DOHH2 (cell line): Measurements from ENCODE around the gene VTI1A.

Source experiments
- EZH2phosphoT487 ChIP-seq: fragments of 200-600 bp; sonication (generic); IDR thresholded peaks from 2 replicates; pipeline ENCODE4 v1.6.1; 2017; ENCODE audit warnings: borderline replicate concordance, mild to moderate bottlenecking, antibody characterized with exemption, low read length, moderate library complexity, mixed read lengths
- TF ChIP-seq, protein P1 (sequence below): fragments of 200-600 bp; sonication (generic); IDR thresholded peaks from one replicate; pipeline ENCODE4 v1.5.1; 2014; ENCODE audit warnings: antibody characterized with exemption, mild to moderate bottlenecking, low read depth, low read length; ENCODE audit not compliant: poor library complexity, severe bottlenecking

DNA sequence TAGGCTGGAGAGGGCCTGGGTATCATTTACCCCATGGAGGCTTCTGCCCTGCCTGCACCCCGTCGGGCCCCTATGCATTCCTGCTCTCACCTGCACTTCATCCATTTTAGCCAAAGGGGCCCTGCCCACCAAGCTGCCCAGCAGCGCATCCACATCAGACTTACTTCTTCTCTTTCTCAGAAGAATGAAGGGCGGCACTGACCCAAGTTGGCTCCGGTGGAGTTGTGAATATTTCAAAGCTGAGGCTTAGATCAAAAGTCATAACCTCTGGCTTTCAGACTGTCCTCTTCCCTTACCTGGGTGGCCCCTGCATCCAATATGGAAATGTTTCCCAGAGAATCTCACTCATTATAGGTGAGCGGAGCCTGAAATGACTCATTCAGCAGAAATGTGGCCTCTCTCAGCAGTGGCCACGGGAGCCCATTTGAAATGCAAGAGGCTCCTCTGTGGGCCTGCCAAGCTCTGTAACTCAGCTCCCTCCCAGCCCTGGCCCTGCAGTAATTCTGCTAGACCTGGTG, 385.4 kb downstream of the VTI1A start:
- TF ChIP-seq, protein P1, sequence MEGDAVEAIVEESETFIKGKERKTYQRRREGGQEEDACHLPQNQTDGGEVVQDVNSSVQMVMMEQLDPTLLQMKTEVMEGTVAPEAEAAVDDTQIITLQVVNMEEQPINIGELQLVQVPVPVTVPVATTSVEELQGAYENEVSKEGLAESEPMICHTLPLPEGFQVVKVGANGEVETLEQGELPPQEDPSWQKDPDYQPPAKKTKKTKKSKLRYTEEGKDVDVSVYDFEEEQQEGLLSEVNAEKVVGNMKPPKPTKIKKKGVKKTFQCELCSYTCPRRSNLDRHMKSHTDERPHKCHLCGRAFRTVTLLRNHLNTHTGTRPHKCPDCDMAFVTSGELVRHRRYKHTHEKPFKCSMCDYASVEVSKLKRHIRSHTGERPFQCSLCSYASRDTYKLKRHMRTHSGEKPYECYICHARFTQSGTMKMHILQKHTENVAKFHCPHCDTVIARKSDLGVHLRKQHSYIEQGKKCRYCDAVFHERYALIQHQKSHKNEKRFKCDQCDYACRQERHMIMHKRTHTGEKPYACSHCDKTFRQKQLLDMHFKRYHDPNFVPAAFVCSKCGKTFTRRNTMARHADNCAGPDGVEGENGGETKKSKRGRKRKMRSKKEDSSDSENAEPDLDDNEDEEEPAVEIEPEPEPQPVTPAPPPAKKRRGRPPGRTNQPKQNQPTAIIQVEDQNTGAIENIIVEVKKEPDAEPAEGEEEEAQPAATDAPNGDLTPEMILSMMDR, result no peak
- TF ChIP-seq EZH2phosphoT487, result no peak
